Psoas muscle (tissue), 8 donors: Measurements from ENCODE around the gene LRRC4B. TPM values are rescaled to one million over a fixed set of nuclear protein-coding genes. Genes with fewer than 3 reads are reported as not detected.
"Not testable (repeated sequence)": the region's sequence is repeated elsewhere in the genome, so short reads cannot be mapped to it uniquely, and the experiment has no call there.

Source experiments
- ATAC-seq, 4 donors: fragments of 200-7000 bp; cut with Tn5 transposase; one replicate each; pipeline ENCODE4 v1.9.1; 2020; ENCODE audit warnings: moderate library complexity in 3 of 4, mild to moderate bottlenecking in 2 of 4
- DNase-seq, 2 donors: peaks; one replicate each; pipeline ENCODE4 v3.0.0-alpha.2; 2020
- H3K27ac ChIP-seq: fragments of 200-600 bp; one replicate; pipeline ENCODE4 v1.8.0; 2022
- H3K27me3 ChIP-seq, 3 donors: fragments of 200-600 bp in 1 of 3; one replicate each; pipeline versions ENCODE4 v1.6.1 to v1.8.0; 2013 to 2022; ENCODE audit warnings: low read length in 2 of 3, mild to moderate bottlenecking in 2 of 3, moderate library complexity in 1 of 3; ENCODE audit not compliant: insufficient read depth in 3 of 3
- H3K36me3 ChIP-seq, 2 donors: fragments of 200-600 bp in 1 of 2; one replicate each; pipeline versions ENCODE4 v1.6.1 to v1.8.0; 2013 to 2022; ENCODE audit warnings: low read depth in 1 of 2, mild to moderate bottlenecking in 1 of 2, moderate library complexity in 1 of 2; ENCODE audit not compliant: insufficient read depth in 1 of 2
- H3K4me1 ChIP-seq: fragments of 200-600 bp; one replicate; pipeline ENCODE4 v1.8.0; 2022
- H3K4me3 ChIP-seq: fragments of 200-600 bp; one replicate; pipeline ENCODE4 v1.8.0; 2022; ENCODE audit warnings: mild to moderate bottlenecking
- H3K9me3 ChIP-seq: fragments of 200-600 bp; one replicate; pipeline ENCODE4 v1.8.0; 2022
- WGBS, 3 donors: extraction: QIAGEN DNeasy Blood & Tissue Kit; methylation state at CpG; one replicate each; pipeline versions ENCODE4 v1.1.6 to v1.1.7; 2013; 5-methylcytosine and 5-hydroxymethylcytosine counted together
- intact Hi-C, 2 donors: fragments of 100-400 bp; cut with DNase I; formaldehyde crosslinking; loops; one replicate each; pipeline versions ENCODE4 v1.11.0 to v1.14.2; 2022
- polyA plus RNA-seq, 3 donors: library from polyadenylated mRNA; stranded (reverse); fragments of 200-250 nt; gene quantifications; one replicate each; pipeline ENCODE4 v1.2.3, GENCODE V29; 2013
- total RNA-seq, 4 donors: library from RNA; stranded (reverse); fragmentation: NEBNext Ultra II Directional in 2 of 4; extraction: Animal tissue kit (Norgen Biotek cat#: 25700) in 2 of 4; gene quantifications; one replicate each; pipeline versions ENCODE4 v1.2.1 to v1.2.4, GENCODE V29; 2021 to 2023
- TF ChIP-seq, protein P1 (sequence below): fragments of 200-600 bp; IDR thresholded peaks from one replicate; pipeline ENCODE4 v1.8.0; 2022; ENCODE audit warnings: antibody characterized with exemption
- donor health status: healthy with polysubstance abuse.
- donor health status: DM: no; HTN: no; CAD: no; lungs with moderate emphysema.
- donor health status: Bipolar disorder and iron deficiency.
- donor health status: healthy.
- donor health status: DM: yes; HTN: yes; CAD: no.
- donor health status: DM: no; HTN: no; CAD: no.
- donor health status: DM: no; HTN: no; CAD: no.
- donor health status: DM: yes; HTN: yes; CAD: no.

Gene LRRC4B
- total and polyA plus RNA-seq, 7 donors: 0.04 to 1.0 (median 0.32) TPM

DNA sequence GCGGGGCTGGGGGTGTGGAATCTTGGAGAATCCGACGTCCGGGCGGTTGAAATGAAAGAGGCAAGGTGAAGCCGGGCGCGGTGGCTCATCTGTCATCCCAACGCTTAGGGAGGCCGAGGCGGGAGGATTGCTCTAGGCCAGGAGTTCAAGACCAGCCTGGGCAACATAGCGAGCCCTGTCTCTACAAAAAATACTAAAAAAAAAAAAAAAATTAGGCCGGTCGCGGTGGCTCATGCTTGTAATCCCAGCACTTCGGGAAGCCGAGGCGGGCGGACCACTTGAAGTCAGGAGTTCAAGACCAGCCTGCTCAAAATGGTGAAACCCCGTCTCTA is 91.4 kb downstream of the LRRC4B start:
- H3K27me3 ChIP-seq: no peaks in the 10 kb centered on the region
- TF ChIP-seq, protein P1, sequence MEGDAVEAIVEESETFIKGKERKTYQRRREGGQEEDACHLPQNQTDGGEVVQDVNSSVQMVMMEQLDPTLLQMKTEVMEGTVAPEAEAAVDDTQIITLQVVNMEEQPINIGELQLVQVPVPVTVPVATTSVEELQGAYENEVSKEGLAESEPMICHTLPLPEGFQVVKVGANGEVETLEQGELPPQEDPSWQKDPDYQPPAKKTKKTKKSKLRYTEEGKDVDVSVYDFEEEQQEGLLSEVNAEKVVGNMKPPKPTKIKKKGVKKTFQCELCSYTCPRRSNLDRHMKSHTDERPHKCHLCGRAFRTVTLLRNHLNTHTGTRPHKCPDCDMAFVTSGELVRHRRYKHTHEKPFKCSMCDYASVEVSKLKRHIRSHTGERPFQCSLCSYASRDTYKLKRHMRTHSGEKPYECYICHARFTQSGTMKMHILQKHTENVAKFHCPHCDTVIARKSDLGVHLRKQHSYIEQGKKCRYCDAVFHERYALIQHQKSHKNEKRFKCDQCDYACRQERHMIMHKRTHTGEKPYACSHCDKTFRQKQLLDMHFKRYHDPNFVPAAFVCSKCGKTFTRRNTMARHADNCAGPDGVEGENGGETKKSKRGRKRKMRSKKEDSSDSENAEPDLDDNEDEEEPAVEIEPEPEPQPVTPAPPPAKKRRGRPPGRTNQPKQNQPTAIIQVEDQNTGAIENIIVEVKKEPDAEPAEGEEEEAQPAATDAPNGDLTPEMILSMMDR: no peak
- H3K9me3 ChIP-seq: no peaks in the 10 kb centered on the region
- intact Hi-C loops: loop anchor here (5.0 kb wide), 2 partner anchors 35 to 110 kb away; partner anchors contain the start of genes ASPDH (in 1 of the 2), JOSD2 (in 1 of the 2) and NAPSA (in 1 of the 2)
- 8 to 9% (median 9%) methylated on average over 19 to 20 of the region's 20 CpGs for WGBS, 3 donors
- H3K4me1 ChIP-seq: peaks cover 17% of the 10 kb centered on the region
- ATAC-seq (no peak), DNase-seq (no peak)
- H3K27ac ChIP-seq: peak overlapping the region; percentile 84
- peaks cover 4 to 38% of the 10 kb centered on the region in 2 donors for H3K36me3 ChIP-seq
- peak overlapping the region; percentile 97 for H3K4me3 ChIP-seq

DNA sequence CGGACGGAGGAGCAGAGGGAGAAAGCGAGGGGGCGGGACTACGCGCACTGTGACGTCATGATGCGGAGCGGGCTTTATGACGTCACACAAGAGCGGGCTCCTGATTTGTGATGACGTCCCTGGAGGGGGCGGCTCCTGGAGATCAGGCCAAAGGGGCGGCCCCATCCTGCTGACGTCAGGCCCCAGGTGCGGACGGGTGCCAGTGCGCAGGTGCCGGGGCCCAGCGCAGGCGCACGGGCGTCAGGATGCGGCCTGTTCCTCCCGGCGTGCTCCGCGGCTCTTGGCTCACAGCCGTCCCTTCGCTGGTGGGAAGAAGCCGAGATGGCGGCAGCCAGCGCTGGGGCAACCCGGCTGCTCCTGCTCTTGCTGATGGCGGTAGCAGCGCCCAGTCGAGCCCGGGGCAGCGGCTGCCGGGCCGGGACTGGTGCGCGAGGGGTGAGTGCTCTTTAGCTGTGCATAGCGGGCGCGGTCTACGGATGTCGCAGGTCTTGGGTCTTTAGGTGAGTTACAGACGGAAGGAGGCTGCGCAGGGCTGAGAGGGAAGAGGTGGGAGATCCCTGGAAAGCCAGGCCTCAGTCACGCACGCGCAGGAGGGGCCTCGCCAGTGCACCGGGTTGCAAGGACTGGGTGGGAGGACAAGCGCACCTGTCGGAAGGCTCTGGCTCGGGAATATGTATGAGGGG is 91.9 kb downstream of the LRRC4B start, which contains the start of the genes EMC10 and GARIN5A:
TSS of gene EMC10 (plus strand) at position 284 of the 683 bp plus-strand sequence. CDS start at position 322, 38 bp downstream.
TSS of gene GARIN5A (minus strand) at position 625 of the 683 bp plus-strand sequence. CDS start at position 165, 460 bp downstream.
- Histone ChIP-seq H3K27me3 (no peaks in the 10 kb centered on the region), H3K27ac (peak within 1 kb of the TSS; percentile 84), H3K36me3 (peaks cover 4 to 33% of the 10 kb centered on the region in 2 donors), H3K9me3 (no peaks in the 10 kb centered on the region), H3K4me1 (peaks cover 17% of the 10 kb centered on the region), H3K4me3 (peak within 1 kb of the TSS; percentile 97)
- DNase-seq (peak; percentile 90 to 95), ATAC-seq (peak; percentile 92 to 97 (median 94))
- WGBS, 3 donors: 1 to 2% (median 1%) methylated on average over 44 to 58 of the region's 58 CpGs
- TF ChIP-seq, protein P1: no peak
- intact Hi-C loops: loop anchor here (5.0 kb wide), 2 partner anchors 36 to 109 kb away; partner anchors contain the start of genes ASPDH (in 1 of the 2), JOSD2 (in 1 of the 2) and NAPSA (in 1 of the 2)

DNA sequence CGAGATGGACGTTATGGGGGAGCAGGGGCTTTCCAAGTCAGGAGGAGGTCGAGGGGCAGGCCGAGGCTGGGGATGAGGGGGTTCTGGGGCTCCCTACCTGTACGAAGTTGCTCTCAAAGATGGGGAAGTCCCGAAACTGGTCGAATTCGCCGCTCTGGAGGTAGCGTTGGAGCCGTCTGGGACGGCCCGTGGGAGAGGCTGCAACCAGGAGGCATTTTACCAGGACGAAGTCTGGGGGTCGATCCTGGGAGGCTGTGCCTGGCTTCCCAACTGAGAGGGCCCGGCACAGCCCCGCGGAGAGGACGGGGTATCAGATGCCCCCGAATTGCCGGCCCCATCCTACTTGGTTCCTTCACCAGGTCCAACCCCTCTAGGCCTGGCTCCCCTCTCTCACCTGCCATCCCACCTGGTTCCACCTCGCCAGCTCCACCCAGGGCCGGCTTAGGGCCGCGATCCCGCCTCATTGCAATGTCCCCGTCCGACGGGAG is 92.5 kb downstream of the LRRC4B start:
- peaks cover 4 to 27% of the 10 kb centered on the region in 2 donors for H3K36me3 ChIP-seq
- ATAC-seq: peak in 1 of 4 donors; percentile 12
- no peaks in the 10 kb centered on the region for H3K27me3 ChIP-seq
- 61 to 66% (median 64%) methylated on average over 29 of the region's 29 CpGs for WGBS, 3 donors
- intact Hi-C loops: loop anchor here (5.0 kb wide), 2 partner anchors 37 to 108 kb away; partner anchors contain the start of genes ASPDH (in 1 of the 2), JOSD2 (in 1 of the 2) and NAPSA (in 1 of the 2)
- peak overlapping the region; percentile 97 for H3K4me3 ChIP-seq
- H3K9me3 ChIP-seq: no peaks in the 10 kb centered on the region
- peak overlapping the region; percentile 84 for H3K27ac ChIP-seq
- no peak for DNase-seq
- peaks cover 17% of the 10 kb centered on the region for H3K4me1 ChIP-seq
- TF ChIP-seq, protein P1: no peak

DNA sequence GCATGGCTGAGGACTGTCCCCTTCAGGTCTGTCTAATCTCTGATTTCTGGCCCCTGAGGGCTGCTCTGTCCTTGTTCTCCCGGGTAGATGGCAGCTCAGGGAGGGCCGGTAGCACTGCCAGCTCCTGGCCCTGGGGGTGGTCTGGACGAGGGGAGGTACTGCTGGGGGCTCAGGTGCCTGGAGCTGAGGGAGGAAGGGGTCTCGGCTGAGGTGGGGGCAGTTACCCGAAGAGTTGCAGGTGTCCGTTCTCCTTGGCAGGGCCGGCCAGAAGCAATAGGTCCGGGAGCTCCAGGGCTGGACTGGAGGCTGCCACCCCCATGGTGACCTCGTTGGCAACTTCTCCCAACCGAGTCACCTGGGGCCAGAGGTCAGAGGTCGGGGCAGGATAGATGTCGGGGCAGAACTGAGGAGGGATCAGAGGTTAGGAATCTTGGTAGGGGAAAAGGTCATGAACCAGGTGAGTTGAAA is 93.1 kb downstream of the LRRC4B start:
- ATAC-seq (no peak), DNase-seq (peak in 1 of 2 donors; percentile 51)
- Histone ChIP-seq H3K27me3 (no peaks in the 10 kb centered on the region), H3K27ac (no peak overlapping the region), H3K36me3 (peaks cover 2 to 21% of the 10 kb centered on the region in 2 donors), H3K9me3 (no peaks in the 10 kb centered on the region), H3K4me1 (peaks cover 17% of the 10 kb centered on the region), H3K4me3 (no peak overlapping the region)
- 69 to 72% (median 71%) methylated on average over 12 of the region's 12 CpGs for WGBS, 3 donors
- intact Hi-C loops: loop anchor here (5.0 kb wide), 2 partner anchors 37 to 108 kb away; partner anchors contain the start of genes ASPDH (in 1 of the 2), JOSD2 (in 1 of the 2) and NAPSA (in 1 of the 2)
- TF ChIP-seq, protein P1: no peak

DNA sequence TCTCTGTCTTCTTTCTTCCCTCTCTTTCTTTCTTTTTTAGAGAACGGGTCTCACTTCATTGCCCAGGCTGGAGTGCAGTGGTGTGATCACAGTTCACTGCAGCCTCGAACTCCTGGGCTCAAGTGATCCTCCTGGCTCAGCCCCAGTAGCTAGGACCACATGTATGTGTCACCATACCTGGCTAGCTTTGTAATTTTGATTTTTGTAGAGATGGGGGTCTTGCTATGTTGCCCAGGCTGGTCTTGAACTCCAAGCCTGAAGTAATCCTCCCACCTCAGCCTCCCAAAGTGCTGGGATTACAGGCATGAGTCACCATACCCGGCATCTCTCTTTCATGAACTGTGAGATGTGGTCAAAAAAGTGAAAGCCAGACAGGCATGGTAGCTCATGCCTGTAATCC is 94.9 kb downstream of the LRRC4B start:
- 59 to 66% (median 62%) methylated on average over 3 of the region's 3 CpGs for WGBS, 3 donors
- H3K9me3 ChIP-seq, H3K27ac ChIP-seq, ATAC-seq, H3K27me3 ChIP-seq, H3K36me3 ChIP-seq, H3K4me3 ChIP-seq, H3K4me1 ChIP-seq, intact Hi-C loops: not testable (repeated sequence)
- DNase-seq: peak in 1 of 2 donors; percentile 9
